GM19455 (cell line): ENCODE data around the gene ARRDC2.
A peak's percentile ranks its signal among the peaks of the same experiment; 100 is the strongest.

ENCODE experiments used
- ATAC-seq: cut with Tn5 transposase; IDR thresholded peaks from one replicate; pipeline ENCODE4 v1.9.1; 2021; ENCODE audit not compliant: unreplicated experiment

The ARRDC2 gene

GRCh38 chr19:18057557-18057956 is 49.6 kb downstream of the ARRDC2 start:
- no peak for ATAC-seq

GRCh38 chr19:18058208-18059009 is 50.4 kb downstream of the ARRDC2 start:
- peak; percentile 57 for ATAC-seq

GRCh38 chr19:18059297-18059696 is 51.3 kb downstream of the ARRDC2 start:
- no peak for ATAC-seq

- no peak for ATAC-seq
Measured at GRCh38 chr19:18059902-18060301, 51.9 kb downstream of the ARRDC2 start.

GRCh38 chr19:18060472-18060871 is 52.5 kb downstream of the ARRDC2 start:
- no peak for ATAC-seq

- ATAC-seq: no peak
Measured at GRCh38 chr19:18062028-18062427, 54.1 kb downstream of the ARRDC2 start.

GRCh38 chr19:18063463-18063862 is 55.5 kb downstream of the ARRDC2 start:
- ATAC-seq: no peak
